GM18861 (cell line): ENCODE results near the gene STAC2.
A peak's percentile ranks its signal among the peaks of the same experiment; 100 is the strongest.

Source experiments
- ATAC-seq: cut with Tn5 transposase; IDR thresholded peaks from one replicate; pipeline ENCODE4 v1.9.1; 2021; ENCODE audit not compliant: unreplicated experiment

The STAC2 gene

GRCh38 chr17:39212195-39212810 lies 13.4 kb downstream of the STAC2 start:
- ATAC-seq, result no peak

GRCh38 chr17:39210093-39210434 lies 15.7 kb downstream of the STAC2 start:
- no peak for ATAC-seq

- ATAC-seq, result no peak
Measured at GRCh38 chr17:39209317-39210092, 16.2 kb downstream of the STAC2 start.

GRCh38 chr17:39208893-39209292 lies 16.9 kb downstream of the STAC2 start:
- peak; percentile 54 for ATAC-seq

GRCh38 chr17:39208136-39208535 lies 17.6 kb downstream of the STAC2 start:
- ATAC-seq, result no peak

GRCh38 chr17:39205112-39205526 lies 20.6 kb downstream of the STAC2 start:
- no peak for ATAC-seq

GRCh38 chr17:39204245-39204644 lies 21.5 kb downstream of the STAC2 start:
- ATAC-seq, result no peak

- no peak for ATAC-seq
Measured at GRCh38 chr17:39200957-39201510, 24.7 kb downstream of the STAC2 start.

- no peak for ATAC-seq
Measured at GRCh38 chr17:39200070-39200879, 25.5 kb downstream of the STAC2 start, which contains the start of gene RPL19. Gene RPL19 (plus strand): TSS chr17:39200283. CDS start chr17:39200345, 62 bp downstream.

GRCh38 chr17:39199820-39200069 lies 26.0 kb downstream of the STAC2 start:
- ATAC-seq, result no peak

- no peak for ATAC-seq
Measured at GRCh38 chr17:39198186-39198566, 27.6 kb downstream of the STAC2 start.

GRCh38 chr17:39197380-39198185 lies 28.2 kb downstream of the STAC2 start, which contains the start of gene CACNB1:
Gene CACNB1 (minus strand): TSS chr17:39197669. CDS start chr17:39197495, 174 bp downstream.
- ATAC-seq, result no peak

- ATAC-seq, result no peak
Measured at GRCh38 chr17:39196808-39197291, 28.9 kb downstream of the STAC2 start.

- ATAC-seq, result no peak
Measured at GRCh38 chr17:39196241-39196807, 29.4 kb downstream of the STAC2 start.

- no peak for ATAC-seq
Measured at GRCh38 chr17:39195568-39196160, 30.1 kb downstream of the STAC2 start.

- no peak for ATAC-seq
Measured at GRCh38 chr17:39194985-39195524, 30.7 kb downstream of the STAC2 start.

GRCh38 chr17:39194089-39194984 lies 31.4 kb downstream of the STAC2 start:
- no peak for ATAC-seq

GRCh38 chr17:39193346-39193745 lies 32.4 kb downstream of the STAC2 start:
- no peak for ATAC-seq

GRCh38 chr17:39192901-39193300 lies 32.8 kb downstream of the STAC2 start:
- no peak for ATAC-seq
